Measurements from ENCODE around the gene CEP350.
"Not testable (repeated sequence)": the region's sequence is repeated elsewhere in the genome, so short reads cannot be mapped to it uniquely, and the experiment has no call there.

CEP350 gene

DNA sequence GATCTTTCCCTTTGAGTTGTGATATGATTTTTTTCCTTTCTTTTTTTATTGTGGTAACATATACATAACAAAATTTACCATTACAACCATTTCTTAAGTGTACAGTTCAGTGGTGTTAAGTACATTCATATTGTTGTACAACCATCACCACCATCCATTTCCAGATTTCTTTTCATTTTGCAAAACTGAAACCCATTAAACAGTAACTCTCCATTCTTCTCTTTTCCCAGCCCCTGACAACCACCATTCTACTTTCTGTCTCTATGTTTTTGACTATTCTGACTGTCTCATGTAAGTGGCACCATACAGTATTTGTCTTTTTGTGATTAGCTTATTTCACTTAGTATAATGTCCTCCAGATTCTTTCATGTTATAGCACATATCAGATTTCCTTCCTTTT is 30.3 kb downstream of the CEP350 start:
- no peak for DNase-seq (ENCODE audit: low spot score)

DNA sequence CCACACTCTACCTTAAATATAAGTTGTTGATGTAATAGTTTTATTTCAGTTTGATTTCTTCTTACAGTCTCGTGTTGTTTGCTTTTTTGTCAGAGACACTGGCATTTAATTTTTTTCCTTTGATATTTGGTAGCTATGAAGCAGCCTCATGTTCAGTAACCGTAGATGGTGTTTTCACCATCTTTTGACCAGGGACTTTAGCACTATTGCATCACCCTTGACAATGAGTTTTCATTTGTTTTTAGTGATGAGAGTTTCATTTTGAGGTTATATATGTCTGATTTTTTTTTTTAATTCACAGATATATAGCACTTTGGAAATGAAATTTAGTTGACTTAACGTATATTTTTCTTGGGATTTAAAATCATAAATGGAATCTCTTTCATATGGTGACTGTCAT is 36.2 kb downstream of the CEP350 start:
- no peak for DNase-seq (ENCODE audit: low spot score)

DNA sequence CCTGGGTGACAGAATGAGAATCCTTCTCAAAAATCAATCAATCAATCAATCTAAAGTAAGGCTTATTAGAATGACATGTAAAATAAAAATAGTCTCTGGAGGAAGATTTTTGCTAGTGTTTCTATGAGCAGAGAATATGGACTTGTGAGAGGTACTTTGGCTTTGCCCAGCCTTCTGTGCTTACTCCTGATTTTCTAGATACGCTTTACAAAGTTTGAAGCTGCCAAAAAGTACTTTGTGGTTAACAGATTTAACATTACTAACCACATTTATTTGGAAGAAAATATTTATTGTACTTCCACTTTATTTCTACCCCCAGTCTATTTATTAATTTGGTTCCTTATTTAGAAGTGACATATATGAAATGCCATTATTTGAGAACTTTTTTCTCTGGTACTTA is 41.0 kb downstream of the CEP350 start:
- no peak for DNase-seq (ENCODE audit: low spot score)

DNA sequence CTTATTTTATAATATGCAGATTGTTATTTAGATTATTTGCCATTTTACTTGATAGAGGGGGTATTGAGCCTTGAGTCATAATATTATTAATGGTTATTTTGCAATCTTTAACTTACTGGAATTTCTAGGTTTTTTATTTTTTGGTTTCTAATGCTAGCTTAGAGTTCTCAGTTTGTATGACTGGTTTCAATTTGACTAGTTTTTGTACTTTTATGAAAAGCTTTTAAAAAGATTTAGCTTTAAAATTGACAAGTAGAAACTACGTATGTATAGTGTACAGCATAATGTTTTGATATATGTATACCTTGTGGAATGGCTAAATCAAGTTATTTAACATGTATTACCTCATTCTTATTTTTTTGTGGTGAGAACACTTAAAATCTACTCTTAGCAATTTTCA is 41.5 kb downstream of the CEP350 start:
- DNase-seq (ENCODE audit: low spot score) = no peak

DNA sequence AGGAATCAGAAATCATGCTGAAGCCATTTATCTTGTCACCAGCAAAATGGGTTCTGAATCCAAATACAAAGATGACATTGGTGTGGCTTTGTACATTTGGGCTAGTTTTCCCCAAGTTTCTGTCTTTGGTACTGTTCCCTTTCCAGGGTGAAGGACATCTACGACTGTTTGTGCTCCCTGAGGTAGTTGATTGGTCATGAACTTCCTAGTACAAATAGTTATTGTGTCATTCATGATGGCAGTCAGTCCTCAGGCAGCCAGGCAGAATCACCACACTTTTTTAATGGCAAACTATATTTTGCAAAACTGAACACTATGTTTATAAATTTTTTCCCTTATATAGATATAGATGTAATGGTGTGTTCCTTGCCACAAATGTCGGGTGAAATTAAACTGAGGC is 46.0 kb downstream of the CEP350 start:
- DNase-seq (ENCODE audit: low spot score) = no peak

DNA sequence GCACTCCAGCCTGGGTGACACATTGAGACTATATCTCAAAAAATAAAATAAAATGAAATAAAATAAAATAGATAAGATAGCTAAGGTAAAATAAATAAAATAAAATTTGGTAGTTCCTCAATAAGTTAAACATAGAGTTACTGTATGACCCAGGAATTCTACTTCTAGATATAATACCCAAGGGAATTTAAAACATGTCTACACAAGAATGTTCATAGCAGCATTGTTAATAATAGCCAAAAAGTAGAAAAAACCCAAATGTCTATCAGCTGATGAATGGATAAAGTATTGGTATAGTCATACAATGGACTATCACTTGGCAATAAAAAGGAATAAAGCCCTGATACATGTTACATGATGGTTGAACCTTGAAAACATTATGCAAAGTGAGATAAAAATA is 47.8 kb downstream of the CEP350 start:
- no peak for DNase-seq (ENCODE audit: low spot score)

DNA sequence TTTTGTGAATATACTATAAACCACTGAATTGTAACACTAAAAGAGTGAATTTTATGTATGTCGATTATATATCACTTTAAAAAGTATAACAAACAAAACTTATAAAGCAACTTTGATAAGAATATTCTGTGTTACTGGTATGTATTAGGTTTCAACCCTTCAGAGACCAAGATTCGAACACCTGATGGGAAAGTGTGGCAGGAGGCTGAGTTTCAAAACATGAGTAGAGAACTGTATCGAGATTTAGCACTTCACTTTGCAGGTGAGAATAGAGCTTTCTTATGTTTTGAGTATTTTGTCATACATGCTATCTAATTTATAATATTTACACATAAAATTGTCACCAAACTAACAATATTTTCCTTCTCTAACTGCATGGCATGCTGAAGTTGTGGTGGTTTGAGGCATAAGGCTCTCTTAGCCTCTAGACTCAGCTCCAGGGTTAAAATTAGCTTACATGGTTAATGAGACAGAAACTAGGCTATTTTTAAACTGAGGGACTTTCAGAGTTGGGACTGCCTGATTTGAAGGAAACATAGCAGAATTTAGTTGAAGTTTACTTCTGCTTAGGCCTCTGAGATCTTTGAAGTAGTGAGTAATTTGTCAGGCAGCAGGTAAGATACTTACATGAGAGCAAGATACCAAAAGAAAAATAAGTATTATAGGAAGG is 48.6 kb downstream of the CEP350 start:
- no peak for DNase-seq (ENCODE audit: low spot score)

DNA sequence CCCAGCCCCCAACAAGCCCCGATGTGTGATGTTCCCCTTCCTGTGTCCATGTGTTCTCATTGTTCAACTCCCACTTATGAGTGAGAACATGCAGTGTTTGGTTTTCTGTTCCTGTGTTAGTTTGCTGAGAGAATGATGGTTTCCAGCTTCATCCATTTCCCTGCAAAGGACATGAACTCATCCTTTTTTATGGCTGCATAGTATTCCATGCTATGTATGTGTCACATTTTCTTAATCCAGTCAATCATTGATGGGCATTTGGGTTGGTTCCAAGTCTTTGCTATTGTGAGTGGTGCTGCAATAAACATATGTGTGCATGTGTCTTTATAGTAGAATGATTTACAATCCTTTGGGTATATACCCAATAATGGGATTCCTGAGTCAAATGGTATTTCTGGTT is 52.2 kb downstream of the CEP350 start:
- not testable (repeated sequence) for DNase-seq (ENCODE audit: low spot score)

DNA sequence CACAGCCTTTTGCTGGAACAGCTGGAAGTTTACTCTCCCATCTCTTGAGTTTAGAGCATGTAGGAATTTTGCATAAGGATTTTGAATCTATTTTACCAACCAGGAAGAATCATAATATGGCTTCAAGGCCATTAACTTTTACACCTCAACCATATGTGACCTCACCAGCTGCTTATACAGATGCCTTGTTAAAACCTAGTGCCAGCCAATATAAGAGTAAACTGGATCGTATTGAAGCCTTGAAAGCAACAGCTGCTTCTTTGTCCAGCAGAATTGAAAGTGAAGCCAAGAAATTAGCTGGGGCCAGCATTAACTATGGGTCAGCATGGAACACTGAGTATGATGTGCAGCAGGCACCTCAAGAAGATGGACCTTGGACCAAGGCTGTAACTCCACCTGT is 65.4 kb downstream of the CEP350 start:
- no peak for DNase-seq (ENCODE audit: low spot score)

DNA sequence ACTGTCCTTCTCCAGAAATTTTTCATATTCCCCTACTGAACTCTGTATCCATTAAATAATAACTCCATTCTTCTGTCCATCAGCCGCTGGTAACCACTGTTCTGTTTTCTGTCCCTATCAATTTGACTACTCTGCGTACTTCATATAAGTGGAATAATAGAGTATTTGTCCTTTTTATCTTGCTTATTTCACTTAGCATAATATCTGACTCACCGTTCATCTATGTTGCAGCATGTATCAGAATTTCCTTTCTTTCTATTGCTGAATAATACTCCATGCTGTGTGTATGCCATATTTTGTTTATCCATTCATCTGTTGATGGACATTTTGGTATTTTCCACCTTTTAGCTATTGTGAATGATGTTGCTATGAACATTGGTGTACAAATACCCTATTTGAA is 71.9 kb downstream of the CEP350 start:
- no peak for DNase-seq (ENCODE audit: low spot score)

DNA sequence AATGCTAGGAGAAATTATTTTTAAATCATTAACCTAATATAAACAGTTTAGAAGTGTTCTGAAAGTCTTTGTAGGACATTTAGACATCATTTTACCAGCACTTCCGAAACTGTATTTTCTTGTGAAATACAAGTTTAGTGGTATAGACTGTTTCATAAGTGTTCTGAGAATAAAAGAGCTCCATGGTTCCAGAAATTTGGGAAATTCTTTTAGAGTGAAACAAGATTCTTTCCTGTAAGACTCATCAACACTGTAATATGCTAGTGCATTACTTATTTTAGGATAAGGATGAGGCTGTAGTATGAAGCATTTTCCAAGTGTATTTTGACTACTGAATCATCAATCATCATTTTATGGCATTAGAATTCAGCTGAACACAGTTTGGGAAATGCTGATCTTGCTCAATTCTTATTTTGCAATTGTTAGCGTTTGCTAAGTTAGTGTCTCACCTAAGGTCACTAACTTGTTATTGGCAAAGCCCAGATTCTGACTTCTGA is 73.4 kb downstream of the CEP350 start:
- no peak for DNase-seq (ENCODE audit: low spot score)

DNA sequence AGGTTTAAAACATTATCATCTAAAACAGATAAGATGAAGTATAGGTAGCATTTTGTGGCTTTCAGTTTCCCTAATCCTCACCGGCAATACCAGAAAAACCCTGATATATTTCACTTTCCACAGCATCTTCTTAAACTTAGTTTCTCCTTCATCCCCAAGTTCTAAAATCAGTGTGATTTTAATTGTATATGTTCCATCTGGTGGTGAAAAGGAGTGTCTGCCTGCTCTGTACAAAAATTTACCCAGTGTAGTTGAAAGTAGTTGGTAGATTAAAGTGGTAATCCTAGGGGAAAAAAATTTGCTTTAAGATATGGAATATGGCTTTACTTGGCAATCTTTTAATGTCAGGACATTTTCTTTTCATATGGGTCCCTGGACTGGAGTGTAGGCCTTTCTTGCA is 74.3 kb downstream of the CEP350 start:
- no peak for DNase-seq (ENCODE audit: low spot score)

DNA sequence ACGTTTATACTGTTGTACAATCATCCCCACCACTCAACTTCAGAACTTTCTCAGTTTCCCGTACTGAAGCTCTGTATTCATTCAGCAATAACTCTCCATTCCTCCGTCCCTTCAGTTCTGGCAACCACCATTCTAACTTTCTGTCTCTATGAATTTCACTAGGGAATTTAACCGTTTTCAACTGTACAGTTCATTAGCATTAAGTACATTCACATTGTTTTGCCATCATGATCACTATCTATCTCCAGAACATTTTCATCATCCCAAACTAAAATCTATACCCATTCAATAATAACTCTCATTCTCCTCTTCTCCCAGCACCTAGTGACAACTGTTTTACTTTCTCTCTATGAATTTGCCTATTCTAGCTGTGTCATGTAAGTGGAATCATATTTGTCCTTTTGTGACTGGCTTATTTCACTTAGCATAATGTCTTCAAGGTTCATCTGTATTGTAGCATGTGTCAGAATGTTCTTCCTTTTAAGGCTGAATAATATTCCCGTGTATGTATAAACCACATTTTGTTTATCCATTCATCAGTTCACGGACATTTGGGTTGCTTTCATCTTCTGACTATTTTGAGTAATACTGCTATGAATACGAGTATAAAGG is 75.0 kb downstream of the CEP350 start:
- no peak for DNase-seq (ENCODE audit: low spot score)

DNA sequence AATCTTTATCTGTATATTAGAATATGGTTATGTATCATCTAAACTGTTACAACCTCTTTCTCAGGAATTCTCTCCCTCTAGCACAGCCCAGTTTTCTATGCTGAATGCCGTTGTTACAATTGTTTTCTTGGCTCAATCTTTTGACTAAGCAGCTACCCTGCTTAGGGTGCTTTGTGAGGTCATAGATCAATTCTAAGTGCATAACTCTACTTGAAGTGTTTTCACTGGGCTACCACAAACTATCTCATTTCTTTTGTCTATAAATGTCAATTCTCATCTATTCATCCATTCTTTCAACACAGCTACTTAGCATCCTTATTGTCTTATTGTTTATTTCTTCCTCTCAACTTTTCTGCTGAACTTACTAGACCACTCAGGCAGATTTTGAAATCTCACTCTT is 77.1 kb downstream of the CEP350 start:
- DNase-seq (ENCODE audit: low spot score) = no peak

DNA sequence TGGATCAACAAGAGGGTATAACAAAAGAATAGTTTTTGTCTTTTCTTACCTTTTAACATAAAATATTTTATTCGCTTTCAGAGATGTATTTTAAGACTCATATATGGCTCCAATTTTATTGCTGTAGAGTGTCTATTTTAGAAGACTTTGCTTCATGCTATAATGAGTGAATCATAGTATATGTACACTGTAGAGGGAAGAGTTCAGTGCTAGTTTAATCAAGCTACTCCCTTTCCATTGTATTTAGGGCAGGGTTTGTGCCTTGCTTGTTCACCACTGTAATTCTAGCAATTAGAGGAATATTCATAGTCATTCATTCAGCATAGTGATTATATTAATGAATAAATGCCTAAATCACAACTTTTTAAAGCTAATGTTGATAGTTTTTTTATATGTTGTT is 78.8 kb downstream of the CEP350 start:
- no peak for DNase-seq (ENCODE audit: low spot score)

DNA sequence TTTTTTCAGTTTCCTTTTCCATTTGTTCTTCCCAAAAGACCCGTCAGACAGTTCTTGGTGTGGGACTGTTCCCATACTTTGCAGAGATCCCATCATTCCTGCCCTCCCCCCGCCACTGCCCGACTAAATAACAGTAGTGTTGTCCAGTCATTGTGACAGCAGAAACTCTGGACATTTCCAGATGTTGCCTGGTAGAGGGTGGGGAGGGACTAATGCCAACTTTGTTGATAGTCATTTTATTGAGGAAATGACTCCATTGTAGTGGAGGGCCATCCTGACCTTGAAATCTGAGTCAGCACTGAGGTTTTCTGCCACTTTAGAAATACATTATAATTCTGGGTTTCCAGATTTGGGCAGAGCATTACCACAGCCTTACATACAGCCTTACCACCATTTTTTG is 85.4 kb downstream of the CEP350 start:
- peak; percentile 48 for DNase-seq (ENCODE audit: low spot score)

DNA sequence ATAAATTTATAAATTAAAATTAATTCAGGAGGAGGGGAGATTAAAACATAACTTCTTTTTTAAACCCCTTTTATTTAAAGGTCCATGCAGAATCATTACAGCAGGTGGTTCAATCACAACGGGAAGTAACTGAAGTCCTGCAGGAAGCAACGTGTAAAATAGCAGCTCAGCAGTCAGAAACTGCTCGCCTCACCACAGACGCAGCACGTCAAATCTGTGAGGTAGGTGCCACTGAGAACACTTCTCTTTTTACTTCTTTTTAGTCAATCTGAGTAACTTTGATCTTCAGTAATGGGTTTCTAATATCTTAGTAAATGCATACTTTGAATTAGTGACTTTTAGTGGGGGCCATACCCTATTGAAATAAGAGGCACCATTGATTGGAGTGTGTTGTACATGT is 87.0 kb downstream of the CEP350 start:
- DNase-seq (ENCODE audit: low spot score) = no peak

DNA sequence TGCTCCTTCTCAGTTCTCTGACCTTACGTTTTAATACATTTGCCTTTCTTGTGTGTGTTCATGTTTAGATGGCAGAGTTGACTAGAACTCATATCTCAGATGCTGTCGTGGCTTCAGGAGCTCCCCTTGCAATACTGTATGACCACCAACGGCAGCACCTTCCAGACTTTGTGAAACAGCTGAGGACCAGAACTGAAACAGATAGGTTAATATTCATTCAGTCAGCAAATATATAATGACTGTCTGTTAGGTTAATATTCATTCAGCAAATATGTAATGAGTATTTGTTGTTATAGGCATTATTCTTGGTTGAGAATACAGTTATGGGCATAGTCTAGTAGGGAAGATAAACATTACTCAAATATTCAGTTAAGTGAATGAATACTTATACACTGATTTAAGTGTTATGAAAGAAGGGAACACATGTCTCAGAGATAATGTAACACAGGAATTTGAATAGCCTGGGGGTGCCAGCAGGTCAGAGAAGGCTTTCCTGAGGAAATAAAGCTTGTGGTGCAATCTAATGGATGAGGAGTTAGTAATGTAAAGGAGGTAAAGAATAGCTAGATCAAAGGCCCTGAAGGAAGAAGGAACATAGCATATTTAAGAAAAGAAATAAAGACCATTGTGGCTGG is 88.5 kb downstream of the CEP350 start:
- no peak for DNase-seq (ENCODE audit: low spot score)

DNA sequence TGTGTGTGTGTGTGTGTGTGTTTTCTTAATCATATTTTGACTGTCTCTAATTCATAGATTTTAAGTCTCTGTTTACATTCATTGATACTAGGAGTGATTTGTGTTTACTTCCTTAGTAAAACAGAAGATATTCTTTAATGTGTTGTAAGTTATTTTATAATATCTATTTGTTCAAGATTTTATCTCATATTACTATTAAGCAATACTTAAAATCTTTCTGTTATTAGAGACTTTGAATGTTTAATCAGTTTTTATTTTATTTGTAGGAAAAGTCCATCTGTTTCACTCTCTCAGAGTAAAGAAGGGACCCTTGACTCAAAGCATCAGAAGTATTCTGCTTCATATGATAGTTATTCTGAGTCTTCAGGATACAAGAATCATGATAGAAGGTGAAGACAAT is 89.2 kb downstream of the CEP350 start:
- DNase-seq (ENCODE audit: low spot score) = no peak

DNA sequence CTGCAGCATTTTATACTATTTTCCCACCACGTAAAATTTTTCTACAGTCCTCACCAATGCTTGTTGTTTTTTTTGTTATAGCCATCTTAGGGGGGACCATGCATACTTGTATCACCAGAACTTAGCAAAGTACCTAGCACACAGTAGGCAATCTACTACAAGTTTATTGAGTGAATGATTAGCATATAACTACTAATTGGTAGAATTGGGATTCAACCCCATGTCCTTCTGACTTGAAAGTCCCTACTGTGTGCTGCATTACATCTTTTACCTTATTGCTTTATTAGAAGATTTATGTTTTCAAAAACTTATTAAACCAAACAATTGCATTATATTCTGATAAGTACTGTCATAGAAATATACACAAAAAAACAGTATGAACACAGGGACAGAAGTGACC is 92.1 kb downstream of the CEP350 start:
- DNase-seq (ENCODE audit: low spot score) = no peak

DNA sequence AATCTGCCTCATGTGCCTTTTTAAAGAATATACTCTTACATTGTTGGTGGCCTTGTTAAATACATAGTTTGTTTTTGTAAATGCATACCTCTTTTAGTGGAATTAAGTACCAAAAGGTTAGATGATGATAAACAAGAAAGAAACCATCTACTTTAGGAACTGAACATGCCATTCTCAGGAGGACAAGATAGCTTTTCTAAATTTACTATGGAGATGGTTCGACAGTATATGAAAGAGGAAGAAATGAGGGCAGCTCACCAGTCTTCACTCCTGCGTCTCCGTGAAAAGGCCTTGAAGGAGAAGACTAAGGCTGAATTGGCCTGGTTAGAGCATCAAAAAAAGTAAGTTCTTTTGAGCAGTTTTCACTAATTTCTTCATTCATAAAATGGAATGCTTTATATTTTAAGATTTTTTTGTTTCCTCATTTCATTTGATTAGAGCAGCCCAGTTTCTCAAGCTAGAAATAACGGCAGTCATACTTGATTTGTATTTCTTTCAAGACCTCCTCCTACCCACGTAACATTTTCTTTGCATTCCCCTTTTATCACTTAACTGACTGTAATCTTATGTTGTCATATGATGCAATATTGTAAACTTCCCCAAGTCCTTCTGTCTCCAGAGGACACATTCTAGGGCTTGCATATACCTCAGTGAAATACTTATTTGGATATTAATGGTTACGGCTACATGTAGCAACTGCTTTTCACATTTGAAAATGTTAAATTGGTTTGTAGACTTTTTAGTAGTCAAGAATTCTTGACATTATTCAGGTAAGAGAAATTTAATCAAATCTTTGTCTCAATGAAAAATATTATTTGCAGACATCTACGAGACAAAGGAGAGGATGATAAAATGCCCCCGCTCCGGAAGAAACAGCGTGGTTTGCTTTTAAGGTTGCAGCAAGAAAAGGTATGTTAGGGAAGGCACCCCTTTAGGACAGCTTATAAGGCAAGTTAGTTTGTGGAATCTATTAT is 99.3 kb downstream of the CEP350 start:
- no peak for DNase-seq (ENCODE audit: low spot score)

DNA sequence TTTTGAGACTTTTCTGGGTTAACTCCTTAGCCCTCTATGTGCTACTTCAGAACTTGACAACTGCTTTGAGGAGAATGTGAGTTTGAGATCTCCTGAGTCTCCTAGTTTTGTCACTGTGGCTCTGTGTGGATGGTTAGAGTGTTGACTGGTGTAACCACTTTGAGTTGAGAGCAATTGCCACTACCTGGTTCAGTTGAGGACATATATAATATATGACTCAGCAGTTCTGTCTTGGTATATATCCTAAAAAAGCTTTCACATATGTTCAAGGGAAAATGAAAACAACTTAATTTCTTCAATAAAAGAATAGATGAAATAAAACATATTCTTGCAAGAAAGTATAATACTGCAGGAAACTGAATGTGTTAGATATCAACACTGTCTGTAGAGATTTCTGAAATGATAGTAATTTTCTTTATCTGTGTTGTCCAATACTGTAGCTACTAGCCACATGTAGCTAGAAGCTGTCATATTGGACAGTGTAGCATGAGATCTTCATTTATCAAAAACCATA is 103.3 kb downstream of the CEP350 start:
- no peak for DNase-seq (ENCODE audit: low spot score)
